Large intestine (tissue), 3 donors: ENCODE measurements around the gene CEP63. TPM values are rescaled to one million over a fixed set of nuclear protein-coding genes. Genes with fewer than 3 reads are reported as not detected.

Source experiments
- DNase-seq, 2 donors: peaks; one replicate each; pipeline versions ENCODE4 v3.0.0 to v3.0.0-alpha.2; 2013
- H3K27ac ChIP-seq: one replicate; pipeline ENCODE4 v1.5.1; 2013; ENCODE audit warnings: low read length
- H3K27me3 ChIP-seq: 2 replicates; pipeline ENCODE4 v1.6.1; 2013; ENCODE audit warnings: low read length; ENCODE audit not compliant: control insufficient read depth, insufficient read depth
- H3K36me3 ChIP-seq: 2 replicates; pipeline ENCODE4 v1.6.1; 2013; ENCODE audit warnings: low read length; ENCODE audit not compliant: control insufficient read depth, insufficient read depth
- H3K4me1 ChIP-seq: one replicate; pipeline ENCODE4 v1.6.1; 2013; ENCODE audit warnings: low read length; ENCODE audit not compliant: control insufficient read depth, insufficient read depth
- H3K4me3 ChIP-seq: one replicate; pipeline ENCODE4 v1.5.1; 2013; ENCODE audit warnings: low read length
- H3K9me3 ChIP-seq: one replicate; pipeline ENCODE4 v1.6.1; 2013; ENCODE audit warnings: mild to moderate bottlenecking, low read depth, low read length, moderate library complexity; ENCODE audit not compliant: control insufficient read depth
- WGBS: methylation state at CpG from one replicate; pipeline ENCODE4 v1.1.5; 2013; ENCODE audit warnings: low lambda C conversion rate; ENCODE audit not compliant: insufficient coverage; 5-methylcytosine and 5-hydroxymethylcytosine counted together
- polyA plus RNA-seq: library from polyadenylated mRNA; unstranded; fragments of 120-200 nt; gene quantifications from one replicate; pipeline ENCODE4 v1.2.1, GENCODE V29; 2013

The CEP63 gene
- polyA plus RNA-seq, 1 donor: 23.8 TPM

DNA sequence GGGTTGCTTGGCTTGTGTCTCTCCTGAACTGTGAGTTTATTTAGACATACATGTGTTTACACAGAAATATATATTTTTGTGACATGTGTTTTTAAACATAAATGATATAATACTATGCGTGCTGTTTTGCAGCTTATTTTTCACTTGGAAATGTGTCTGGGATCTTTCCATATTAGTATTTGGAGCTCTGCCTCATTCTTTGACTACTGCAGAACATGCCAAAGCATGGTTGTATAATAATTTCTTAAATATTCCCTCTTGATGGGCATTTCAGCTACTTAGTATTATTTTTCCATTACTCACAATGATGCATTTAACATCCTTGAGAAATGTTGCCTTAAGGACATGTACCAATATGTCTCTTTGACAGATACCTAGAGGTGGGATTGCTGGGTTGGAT lies 19.5 kb upstream of the CEP63 start:
- 82% methylated on average over 1 of the region's 1 CpG for WGBS
- H3K27me3 ChIP-seq: peaks cover 9% of the 10 kb centered on the region
- H3K27ac ChIP-seq: no peak overlapping the region
- DNase-seq: no peak
- no peaks in the 10 kb centered on the region for H3K36me3 ChIP-seq
- H3K9me3 ChIP-seq: no peaks in the 10 kb centered on the region
- no peak overlapping the region for H3K4me3 ChIP-seq
- H3K4me1 ChIP-seq: peaks cover 4% of the 10 kb centered on the region

DNA sequence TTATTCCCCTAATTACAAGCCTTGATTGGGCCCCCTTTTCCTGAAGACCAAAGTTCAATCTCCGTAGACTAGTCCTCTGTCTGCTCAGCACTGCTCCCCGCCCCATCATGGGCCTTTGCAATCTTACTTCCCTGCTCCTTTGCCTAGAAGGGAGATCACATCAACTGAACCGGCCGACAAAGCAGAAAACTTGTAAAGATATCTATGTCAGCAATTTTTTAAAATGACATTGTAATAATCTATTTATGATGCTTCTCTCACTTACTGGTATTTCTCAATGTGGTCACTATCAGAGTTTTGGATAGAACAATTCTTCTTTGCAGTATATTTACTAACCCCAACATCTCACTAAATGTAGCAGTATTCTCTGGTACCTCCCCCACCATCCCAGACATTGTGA lies 17.3 kb upstream of the CEP63 start:
- WGBS: no CpG with 5 or more reads among the region's 4 CpGs
- Histone ChIP-seq H3K27me3 (peaks cover 5% of the 10 kb centered on the region), H3K4me1 (peaks cover 3% of the 10 kb centered on the region), H3K9me3 (no peaks in the 10 kb centered on the region), H3K27ac (no peak overlapping the region), H3K36me3 (peaks cover 3% of the 10 kb centered on the region), H3K4me3 (no peak overlapping the region)
- peak in 1 of 2 donors; percentile 48 for DNase-seq

DNA sequence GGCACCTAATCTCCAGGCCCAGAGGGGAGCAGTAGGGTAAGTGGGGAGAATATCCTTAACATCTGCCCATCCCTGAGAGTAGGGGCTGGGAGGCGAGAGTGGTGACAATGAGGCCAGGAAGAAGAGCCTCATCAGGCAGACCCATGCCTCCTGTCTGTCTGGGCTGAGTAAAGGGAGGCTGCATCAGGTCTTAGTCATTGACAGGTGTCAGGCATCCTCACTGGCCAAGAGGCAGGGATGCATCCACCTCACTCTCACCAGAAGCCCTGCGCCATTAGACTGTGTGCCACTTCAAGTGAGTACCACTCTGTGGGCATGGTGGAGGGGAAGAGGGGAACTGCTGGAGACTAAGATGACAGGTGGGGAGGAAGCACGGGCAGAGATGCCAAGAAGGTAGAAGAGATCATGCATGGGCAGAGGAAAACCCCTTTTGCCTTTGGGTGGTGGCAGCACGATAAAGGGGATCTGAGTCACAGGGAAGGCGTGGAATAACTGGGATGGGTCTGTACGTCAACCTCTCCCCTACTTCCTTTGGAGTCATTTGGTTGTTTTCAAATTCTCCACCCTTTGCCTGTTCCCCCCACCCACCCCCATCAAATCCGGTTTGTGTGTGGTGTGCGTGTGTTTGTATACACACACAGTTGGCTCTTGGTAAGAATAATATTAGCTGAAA lies 14.2 kb upstream of the CEP63 start:
- H3K4me1 ChIP-seq: peaks cover 2% of the 10 kb centered on the region
- H3K27me3 ChIP-seq: no peaks in the 10 kb centered on the region
- H3K27ac ChIP-seq: no peak overlapping the region
- 88% methylated on average over 1 of the region's 8 CpGs for WGBS
- H3K36me3 ChIP-seq: peaks cover 11% of the 10 kb centered on the region
- no peaks in the 10 kb centered on the region for H3K9me3 ChIP-seq
- H3K4me3 ChIP-seq: no peak overlapping the region
- DNase-seq: no peak

DNA sequence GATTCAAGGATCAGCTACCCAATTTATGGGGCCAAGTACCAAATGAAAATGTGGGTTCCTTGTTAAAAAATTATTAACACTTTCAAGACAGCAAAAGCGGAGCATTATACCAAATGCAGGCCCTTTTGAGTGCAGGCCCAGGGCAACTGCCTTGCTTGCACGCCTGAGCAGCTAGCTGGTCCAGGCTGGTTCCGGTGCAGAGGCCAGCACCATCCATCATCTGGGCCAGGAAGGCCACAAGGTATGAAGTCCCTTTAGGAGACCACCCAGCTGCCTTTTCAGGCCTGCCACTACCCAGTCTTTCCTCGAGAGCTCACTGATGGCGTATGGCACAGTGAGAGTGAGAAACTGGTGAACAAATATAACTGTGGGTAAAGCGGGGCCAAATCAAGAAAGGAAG lies 13.0 kb upstream of the CEP63 start:
- WGBS: 100% methylated on average over 2 of the region's 6 CpGs
- Histone ChIP-seq H3K4me3 (no peak overlapping the region), H3K27ac (no peak overlapping the region), H3K9me3 (no peaks in the 10 kb centered on the region), H3K36me3 (peaks cover 15% of the 10 kb centered on the region), H3K27me3 (no peaks in the 10 kb centered on the region), H3K4me1 (peaks cover 2% of the 10 kb centered on the region)
- DNase-seq: no peak

DNA sequence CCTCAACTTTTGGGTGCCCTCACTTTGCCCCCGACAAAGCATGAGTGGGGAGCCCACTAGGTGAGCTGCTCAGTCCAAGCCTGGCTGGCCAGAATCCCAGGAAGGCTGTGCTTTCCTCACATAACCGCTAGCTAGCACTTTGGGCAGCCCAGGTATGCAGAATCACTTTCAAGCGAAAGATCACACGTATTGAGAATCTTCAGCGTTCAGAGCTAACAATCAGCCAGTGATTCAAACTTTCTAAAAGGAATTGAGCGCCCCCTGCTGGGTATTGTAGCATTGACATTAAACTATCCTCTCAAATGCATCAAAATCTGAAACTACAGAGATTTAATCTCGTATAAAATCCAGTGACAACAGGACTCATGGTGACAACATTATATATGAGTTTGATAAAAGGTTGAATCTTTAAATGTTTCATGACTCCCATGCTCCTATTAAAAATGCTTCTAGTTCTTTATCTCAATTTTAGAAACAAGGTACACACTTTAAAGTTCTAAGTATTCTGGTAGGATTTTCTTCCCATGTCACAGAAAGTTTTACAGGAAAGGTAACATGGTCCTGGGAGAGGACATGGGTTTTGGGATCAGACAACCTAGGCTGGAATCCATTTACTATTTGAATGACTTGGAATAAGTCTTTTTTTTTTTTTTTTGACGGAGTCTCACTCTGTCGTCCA lies 11.8 kb upstream of the CEP63 start:
- Histone ChIP-seq H3K4me3 (no peak overlapping the region), H3K27me3 (no peaks in the 10 kb centered on the region), H3K4me1 (peaks cover 2% of the 10 kb centered on the region), H3K36me3 (peaks cover 26% of the 10 kb centered on the region), H3K9me3 (no peaks in the 10 kb centered on the region), H3K27ac (no peak overlapping the region)
- peak; percentile 32 to 52 for DNase-seq
- WGBS: no CpG with 5 or more reads among the region's 9 CpGs

DNA sequence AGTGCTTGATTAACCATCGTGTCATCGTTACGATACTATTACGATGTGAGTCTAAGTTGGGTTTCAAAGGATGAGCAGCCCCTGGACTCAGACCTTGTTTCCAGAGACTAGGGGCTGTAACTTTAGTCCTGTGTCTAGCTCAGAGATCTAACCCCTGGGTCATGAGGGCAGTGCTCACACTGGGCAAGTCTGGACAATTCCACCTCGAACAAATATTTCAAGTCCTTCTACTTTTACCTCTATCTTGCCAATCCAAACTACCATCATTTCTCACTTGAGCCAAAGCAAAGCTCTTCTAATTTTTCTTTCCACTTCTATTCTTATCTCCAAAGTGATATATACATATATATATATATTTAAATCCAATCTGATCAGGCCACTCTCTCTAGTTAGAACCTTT lies 10.9 kb upstream of the CEP63 start:
- Histone ChIP-seq H3K27me3 (no peaks in the 10 kb centered on the region), H3K36me3 (peaks cover 28% of the 10 kb centered on the region), H3K27ac (no peak overlapping the region), H3K9me3 (no peaks in the 10 kb centered on the region), H3K4me1 (peaks cover 2% of the 10 kb centered on the region), H3K4me3 (no peak overlapping the region)
- no CpG with 5 or more reads among the region's 5 CpGs for WGBS
- no peak for DNase-seq

DNA sequence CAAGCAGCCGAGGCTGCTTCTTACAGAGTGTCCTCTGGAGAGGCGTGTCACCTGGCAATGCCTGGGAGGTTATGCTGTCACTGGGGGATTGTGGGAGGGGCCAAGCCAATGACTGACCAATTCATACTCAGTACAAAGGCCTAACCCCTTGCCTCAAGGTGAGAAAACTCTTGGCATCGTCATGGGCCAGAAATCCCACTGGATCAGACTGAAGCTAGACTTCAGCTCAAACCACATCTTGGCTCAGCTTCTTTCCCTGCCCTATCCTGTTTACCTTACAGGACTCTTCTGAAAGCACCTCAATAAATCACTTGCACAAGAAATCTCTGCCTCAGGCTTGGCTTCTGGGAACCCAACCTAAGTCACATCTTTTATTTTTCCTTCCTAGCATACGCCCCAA lies 9.6 kb upstream of the CEP63 start:
- no peak for DNase-seq
- no peaks in the 10 kb centered on the region for H3K9me3 ChIP-seq
- no peak overlapping the region for H3K27ac ChIP-seq
- WGBS: no CpG with 5 or more reads among the region's 4 CpGs
- H3K4me1 ChIP-seq: peaks cover 2% of the 10 kb centered on the region
- no peaks in the 10 kb centered on the region for H3K27me3 ChIP-seq
- H3K4me3 ChIP-seq: no peak overlapping the region
- H3K36me3 ChIP-seq: peaks cover 40% of the 10 kb centered on the region

DNA sequence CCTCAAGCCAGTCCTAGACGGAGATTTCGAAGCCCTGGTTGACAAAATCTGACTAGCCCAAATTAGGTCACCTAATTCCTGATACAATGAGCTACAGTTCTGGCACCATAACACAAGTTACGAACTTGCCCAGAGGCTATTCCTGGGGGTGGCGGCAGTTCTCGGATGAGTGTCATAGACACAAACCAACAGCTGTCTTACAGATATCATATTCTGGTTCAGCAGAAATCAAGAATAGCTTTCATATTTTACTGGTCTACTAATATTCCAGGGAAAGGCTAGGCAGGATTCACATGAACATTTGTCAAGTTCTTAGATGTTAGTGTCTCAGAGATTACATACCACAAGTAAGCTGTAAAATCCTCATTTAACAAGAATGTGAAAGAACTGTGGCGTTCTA lies 8.9 kb upstream of the CEP63 start:
- Histone ChIP-seq H3K27me3 (no peaks in the 10 kb centered on the region), H3K4me3 (no peak overlapping the region), H3K9me3 (no peaks in the 10 kb centered on the region), H3K4me1 (peaks cover 2% of the 10 kb centered on the region), H3K27ac (no peak overlapping the region), H3K36me3 (peaks cover 45% of the 10 kb centered on the region)
- 100% methylated on average over 1 of the region's 6 CpGs for WGBS
- DNase-seq: no peak

DNA sequence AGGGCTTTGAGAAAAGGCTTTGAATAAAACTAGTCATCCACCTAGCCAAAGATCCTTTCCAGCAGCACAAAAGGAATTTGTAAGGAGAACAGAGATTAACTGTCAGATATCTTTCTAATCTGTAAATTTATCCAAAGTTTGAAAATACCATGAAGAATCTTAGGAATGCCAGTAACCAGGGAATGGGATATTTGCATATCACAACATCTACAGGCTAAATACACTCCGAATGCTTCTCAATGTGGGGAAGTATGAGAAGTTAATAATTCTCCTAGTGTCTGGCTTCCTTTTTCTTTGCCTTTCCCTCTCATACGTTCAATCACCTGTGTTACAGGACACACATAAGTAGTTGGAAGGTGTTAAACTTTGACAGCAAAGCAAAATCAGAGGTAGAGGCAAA lies 7.9 kb upstream of the CEP63 start:
- H3K27me3 ChIP-seq: no peaks in the 10 kb centered on the region
- H3K4me1 ChIP-seq: peaks cover 2% of the 10 kb centered on the region
- WGBS: no CpG with 5 or more reads among the region's 2 CpGs
- DNase-seq: no peak
- no peak overlapping the region for H3K4me3 ChIP-seq
- H3K9me3 ChIP-seq: no peaks in the 10 kb centered on the region
- H3K36me3 ChIP-seq: peaks cover 49% of the 10 kb centered on the region
- no peak overlapping the region for H3K27ac ChIP-seq

DNA sequence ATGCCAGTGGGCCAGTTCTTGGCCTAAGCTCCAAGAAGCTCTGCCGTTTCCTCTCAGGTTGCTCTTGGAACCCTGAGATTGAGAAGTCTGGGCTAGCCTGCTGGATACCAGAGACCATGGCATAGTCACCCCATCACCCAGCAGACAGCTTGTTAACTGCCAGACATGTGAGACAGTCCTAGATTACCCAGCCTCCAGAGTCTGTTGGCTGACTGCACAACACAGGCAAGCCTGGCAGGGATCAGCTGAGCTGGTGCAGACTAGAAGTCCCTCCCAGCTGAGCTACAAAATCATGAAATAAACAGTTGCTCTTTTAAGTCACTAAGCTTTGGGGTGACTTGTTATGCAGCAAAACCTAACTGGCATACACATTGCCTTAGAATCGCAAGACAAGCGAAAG lies 5.3 kb upstream of the CEP63 start:
- no peak overlapping the region for H3K27ac ChIP-seq
- peaks cover 52% of the 10 kb centered on the region for H3K36me3 ChIP-seq
- no peak overlapping the region for H3K4me3 ChIP-seq
- no peaks in the 10 kb centered on the region for H3K27me3 ChIP-seq
- H3K9me3 ChIP-seq: no peaks in the 10 kb centered on the region
- no peak for DNase-seq
- WGBS: no CpG with 5 or more reads among the region's 3 CpGs
- peaks cover 5% of the 10 kb centered on the region for H3K4me1 ChIP-seq

DNA sequence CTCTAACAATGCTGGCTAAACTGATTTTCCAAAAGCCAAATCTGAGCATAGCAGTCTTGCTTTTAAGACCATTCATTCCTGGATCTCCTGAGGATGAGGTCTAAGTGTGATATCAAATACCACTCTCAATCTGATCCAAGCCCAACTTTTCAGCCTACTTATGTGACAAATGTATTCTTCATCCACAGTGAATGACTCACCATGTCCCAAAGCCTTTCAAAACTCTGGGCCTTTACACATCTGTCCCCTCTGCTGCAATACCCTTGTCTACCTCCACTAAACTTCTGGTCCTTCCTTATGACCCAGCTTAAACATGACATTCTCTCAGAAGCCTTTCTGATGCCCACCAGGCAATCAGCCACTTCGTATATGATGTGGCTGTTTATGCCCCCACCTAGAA lies 4.7 kb upstream of the CEP63 start:
- no CpG with 5 or more reads among the region's 1 CpG for WGBS
- Histone ChIP-seq H3K4me1 (peaks cover 5% of the 10 kb centered on the region), H3K9me3 (no peaks in the 10 kb centered on the region), H3K4me3 (no peak overlapping the region), H3K27me3 (no peaks in the 10 kb centered on the region), H3K27ac (no peak overlapping the region), H3K36me3 (peaks cover 49% of the 10 kb centered on the region)
- no peak for DNase-seq
